WTC11 (cell line): ENCODE measurements around the gene SNX3.

ENCODE experiments used
- ELF4 ChIP-seq: sonication (generic); formaldehyde crosslinking; IDR thresholded peaks from 2 replicates; pipeline ENCODE4 v1.8.1; 2022; ENCODE audit warnings: low read depth, mild to moderate bottlenecking, moderate library complexity, missing genetic modification reagents
- ETV6 ChIP-seq: sonication (generic); formaldehyde crosslinking; IDR thresholded peaks from 2 replicates; pipeline ENCODE4 v1.8.1; 2022; ENCODE audit warnings: mild to moderate bottlenecking, missing genetic modification reagents
- KAT7 ChIP-seq: sonication (generic); formaldehyde crosslinking; IDR thresholded peaks from 2 replicates; pipeline ENCODE4 v1.8.1; 2023; ENCODE audit warnings: missing genetic modification reagents, mild to moderate bottlenecking, borderline replicate concordance
- NR2C2 ChIP-seq: sonication (generic); formaldehyde crosslinking; IDR thresholded peaks from 2 replicates; pipeline ENCODE4 v1.8.0; 2022; ENCODE audit warnings: mild to moderate bottlenecking, missing genetic modification reagents
- RORB ChIP-seq: fragments of 250-450 bp; sonication (Bioruptor Pico); IDR thresholded peaks from 2 replicates; pipeline ENCODE4 v1.9.0; 2021; ENCODE audit warnings: mild to moderate bottlenecking
- TCF7 ChIP-seq: sonication (generic); formaldehyde crosslinking; IDR thresholded peaks from 2 replicates; pipeline ENCODE4 v1.8.0; 2022; ENCODE audit warnings: mild to moderate bottlenecking, low read depth, missing genetic modification reagents, moderate library complexity
- TF ChIP-seq, protein P1 (sequence below): fragments of 200-600 bp; IDR thresholded peaks from 2 replicates; pipeline ENCODE4 v1.8.0; 2022; ENCODE audit warnings: antibody characterized with exemption
- TF ChIP-seq, protein P2 (sequence below): sonication (generic); formaldehyde crosslinking; IDR thresholded peaks from 2 replicates; pipeline ENCODE4 v1.8.1; 2022; ENCODE audit warnings: low read depth, mild to moderate bottlenecking, moderate library complexity, missing genetic modification reagents, borderline replicate concordance
- TF ChIP-seq, protein P3 (sequence below): sonication (generic); formaldehyde crosslinking; IDR thresholded peaks from 2 replicates; pipeline ENCODE4 v1.8.1; 2023; ENCODE audit warnings: mild to moderate bottlenecking, moderate library complexity, missing genetic modification reagents
- TF ChIP-seq, protein P4 (sequence below): sonication (generic); formaldehyde crosslinking; IDR thresholded peaks from 2 replicates; pipeline ENCODE4 v1.8.0; 2022; ENCODE audit warnings: mild to moderate bottlenecking, missing genetic modification reagents
- TF ChIP-seq, protein P5 (sequence below): sonication (generic); formaldehyde crosslinking; IDR thresholded peaks from 2 replicates; pipeline ENCODE4 v1.8.0; 2022; ENCODE audit warnings: mild to moderate bottlenecking, missing genetic modification reagents
- TF ChIP-seq, protein P6 (sequence below): sonication (generic); formaldehyde crosslinking; conservative IDR thresholded peaks from 2 replicates; pipeline ENCODE4 v1.8.1; 2023; ENCODE audit warnings: mild to moderate bottlenecking, low read depth, missing genetic modification reagents, moderate library complexity

DNA sequence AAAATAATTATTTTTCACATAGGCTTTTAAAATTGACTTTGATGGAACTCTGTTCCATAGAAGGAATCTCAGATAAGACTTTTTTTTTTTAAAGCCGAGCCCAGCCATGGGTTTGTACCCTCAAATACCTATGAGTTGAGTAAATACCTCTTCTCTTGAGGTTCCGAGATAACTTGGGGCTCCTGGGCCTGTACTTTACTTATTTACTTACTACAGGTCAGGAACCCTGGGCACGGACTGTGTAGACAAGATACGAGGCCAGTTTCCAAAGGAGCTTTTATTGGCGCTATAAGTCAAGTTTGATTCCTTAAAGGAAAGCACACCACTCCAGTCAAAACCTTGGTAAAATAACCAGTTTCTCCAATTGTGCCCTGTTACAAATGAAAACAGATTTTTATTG lies 41.5 kb upstream of the SNX3 start:
- TF ChIP-seq, protein P1, sequence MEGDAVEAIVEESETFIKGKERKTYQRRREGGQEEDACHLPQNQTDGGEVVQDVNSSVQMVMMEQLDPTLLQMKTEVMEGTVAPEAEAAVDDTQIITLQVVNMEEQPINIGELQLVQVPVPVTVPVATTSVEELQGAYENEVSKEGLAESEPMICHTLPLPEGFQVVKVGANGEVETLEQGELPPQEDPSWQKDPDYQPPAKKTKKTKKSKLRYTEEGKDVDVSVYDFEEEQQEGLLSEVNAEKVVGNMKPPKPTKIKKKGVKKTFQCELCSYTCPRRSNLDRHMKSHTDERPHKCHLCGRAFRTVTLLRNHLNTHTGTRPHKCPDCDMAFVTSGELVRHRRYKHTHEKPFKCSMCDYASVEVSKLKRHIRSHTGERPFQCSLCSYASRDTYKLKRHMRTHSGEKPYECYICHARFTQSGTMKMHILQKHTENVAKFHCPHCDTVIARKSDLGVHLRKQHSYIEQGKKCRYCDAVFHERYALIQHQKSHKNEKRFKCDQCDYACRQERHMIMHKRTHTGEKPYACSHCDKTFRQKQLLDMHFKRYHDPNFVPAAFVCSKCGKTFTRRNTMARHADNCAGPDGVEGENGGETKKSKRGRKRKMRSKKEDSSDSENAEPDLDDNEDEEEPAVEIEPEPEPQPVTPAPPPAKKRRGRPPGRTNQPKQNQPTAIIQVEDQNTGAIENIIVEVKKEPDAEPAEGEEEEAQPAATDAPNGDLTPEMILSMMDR, result no peak
- TF ChIP-seq, protein P2, sequence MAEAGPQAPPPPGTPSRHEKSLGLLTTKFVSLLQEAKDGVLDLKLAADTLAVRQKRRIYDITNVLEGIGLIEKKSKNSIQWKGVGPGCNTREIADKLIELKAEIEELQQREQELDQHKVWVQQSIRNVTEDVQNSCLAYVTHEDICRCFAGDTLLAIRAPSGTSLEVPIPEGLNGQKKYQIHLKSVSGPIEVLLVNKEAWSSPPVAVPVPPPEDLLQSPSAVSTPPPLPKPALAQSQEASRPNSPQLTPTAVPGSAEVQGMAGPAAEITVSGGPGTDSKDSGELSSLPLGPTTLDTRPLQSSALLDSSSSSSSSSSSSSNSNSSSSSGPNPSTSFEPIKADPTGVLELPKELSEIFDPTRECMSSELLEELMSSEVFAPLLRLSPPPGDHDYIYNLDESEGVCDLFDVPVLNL (CRISPR knock-in tag), result no peak
- no peak for TF ChIP-seq RORB (CRISPR knock-in tag)
- TF ChIP-seq, protein P3, sequence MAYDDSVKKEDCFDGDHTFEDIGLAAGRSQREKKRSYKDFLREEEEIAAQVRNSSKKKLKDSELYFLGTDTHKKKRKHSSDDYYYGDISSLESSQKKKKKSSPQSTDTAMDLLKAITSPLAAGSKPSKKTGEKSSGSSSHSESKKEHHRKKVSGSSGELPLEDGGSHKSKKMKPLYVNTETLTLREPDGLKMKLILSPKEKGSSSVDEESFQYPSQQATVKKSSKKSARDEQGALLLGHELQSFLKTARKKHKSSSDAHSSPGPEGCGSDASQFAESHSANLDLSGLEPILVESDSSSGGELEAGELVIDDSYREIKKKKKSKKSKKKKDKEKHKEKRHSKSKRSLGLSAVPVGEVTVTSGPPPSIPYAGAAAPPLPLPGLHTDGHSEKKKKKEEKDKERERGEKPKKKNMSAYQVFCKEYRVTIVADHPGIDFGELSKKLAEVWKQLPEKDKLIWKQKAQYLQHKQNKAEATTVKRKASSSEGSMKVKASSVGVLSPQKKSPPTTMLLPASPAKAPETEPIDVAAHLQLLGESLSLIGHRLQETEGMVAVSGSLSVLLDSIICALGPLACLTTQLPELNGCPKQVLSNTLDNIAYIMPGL (CRISPR knock-in tag), result no peak
- no peak for TF ChIP-seq ETV6 (CRISPR knock-in tag)
- TF ChIP-seq, protein P4, sequence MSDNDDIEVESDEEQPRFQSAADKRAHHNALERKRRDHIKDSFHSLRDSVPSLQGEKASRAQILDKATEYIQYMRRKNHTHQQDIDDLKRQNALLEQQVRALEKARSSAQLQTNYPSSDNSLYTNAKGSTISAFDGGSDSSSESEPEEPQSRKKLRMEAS, result no peak
- TF ChIP-seq KAT7, result no peak
- TF ChIP-seq, protein P5, sequence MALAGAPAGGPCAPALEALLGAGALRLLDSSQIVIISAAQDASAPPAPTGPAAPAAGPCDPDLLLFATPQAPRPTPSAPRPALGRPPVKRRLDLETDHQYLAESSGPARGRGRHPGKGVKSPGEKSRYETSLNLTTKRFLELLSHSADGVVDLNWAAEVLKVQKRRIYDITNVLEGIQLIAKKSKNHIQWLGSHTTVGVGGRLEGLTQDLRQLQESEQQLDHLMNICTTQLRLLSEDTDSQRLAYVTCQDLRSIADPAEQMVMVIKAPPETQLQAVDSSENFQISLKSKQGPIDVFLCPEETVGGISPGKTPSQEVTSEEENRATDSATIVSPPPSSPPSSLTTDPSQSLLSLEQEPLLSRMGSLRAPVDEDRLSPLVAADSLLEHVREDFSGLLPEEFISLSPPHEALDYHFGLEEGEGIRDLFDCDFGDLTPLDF (CRISPR knock-in tag), result no peak
- TF ChIP-seq, protein P6, sequence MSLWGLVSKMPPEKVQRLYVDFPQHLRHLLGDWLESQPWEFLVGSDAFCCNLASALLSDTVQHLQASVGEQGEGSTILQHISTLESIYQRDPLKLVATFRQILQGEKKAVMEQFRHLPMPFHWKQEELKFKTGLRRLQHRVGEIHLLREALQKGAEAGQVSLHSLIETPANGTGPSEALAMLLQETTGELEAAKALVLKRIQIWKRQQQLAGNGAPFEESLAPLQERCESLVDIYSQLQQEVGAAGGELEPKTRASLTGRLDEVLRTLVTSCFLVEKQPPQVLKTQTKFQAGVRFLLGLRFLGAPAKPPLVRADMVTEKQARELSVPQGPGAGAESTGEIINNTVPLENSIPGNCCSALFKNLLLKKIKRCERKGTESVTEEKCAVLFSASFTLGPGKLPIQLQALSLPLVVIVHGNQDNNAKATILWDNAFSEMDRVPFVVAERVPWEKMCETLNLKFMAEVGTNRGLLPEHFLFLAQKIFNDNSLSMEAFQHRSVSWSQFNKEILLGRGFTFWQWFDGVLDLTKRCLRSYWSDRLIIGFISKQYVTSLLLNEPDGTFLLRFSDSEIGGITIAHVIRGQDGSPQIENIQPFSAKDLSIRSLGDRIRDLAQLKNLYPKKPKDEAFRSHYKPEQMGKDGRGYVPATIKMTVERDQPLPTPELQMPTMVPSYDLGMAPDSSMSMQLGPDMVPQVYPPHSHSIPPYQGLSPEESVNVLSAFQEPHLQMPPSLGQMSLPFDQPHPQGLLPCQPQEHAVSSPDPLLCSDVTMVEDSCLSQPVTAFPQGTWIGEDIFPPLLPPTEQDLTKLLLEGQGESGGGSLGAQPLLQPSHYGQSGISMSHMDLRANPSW (CRISPR knock-in tag), result no peak
- no peak for TF ChIP-seq ELF4
- no peak for TF ChIP-seq TCF7
- no peak for TF ChIP-seq NR2C2
